ELF-1 (cell line): ENCODE measurements around the gene TOMM5.

Experiments
- DNase-seq: peaks from one replicate; pipeline ENCODE4 v3.0.0-alpha.2; 2016; ENCODE audit warnings: low read depth, low spot score

TOMM5 gene

GRCh38 chr9:37592108-37592951 is at the start of gene TOMM5:
TOMM5 (minus strand) TSS chr9:37592597; CDS start chr9:37592532, 65 bp downstream.
- peak; percentile 92 for DNase-seq

- no peak for DNase-seq
Measured at GRCh38 chr9:37641331-37641730, 48.9 kb upstream of the TOMM5 start.

- no peak for DNase-seq
Measured at GRCh38 chr9:37640246-37640645, 47.8 kb upstream of the TOMM5 start.

- no peak for DNase-seq
Measured at GRCh38 chr9:37639841-37640240, 47.4 kb upstream of the TOMM5 start.

- no peak for DNase-seq
Measured at GRCh38 chr9:37639109-37639762, 46.8 kb upstream of the TOMM5 start.

- DNase-seq, result no peak
Measured at GRCh38 chr9:37636511-37637448, 44.4 kb upstream of the TOMM5 start.

GRCh38 chr9:37635808-37636207 is 43.4 kb upstream of the TOMM5 start:
- no peak for DNase-seq

- DNase-seq, result no peak
Measured at GRCh38 chr9:37632479-37632878, 40.1 kb upstream of the TOMM5 start.

GRCh38 chr9:37626708-37627292 is 34.4 kb upstream of the TOMM5 start:
- no peak for DNase-seq

- DNase-seq, result no peak
Measured at GRCh38 chr9:37625758-37626147, 33.4 kb upstream of the TOMM5 start.

- no peak for DNase-seq
Measured at GRCh38 chr9:37625036-37625757, 32.8 kb upstream of the TOMM5 start.

- DNase-seq, result no peak
Measured at GRCh38 chr9:37624073-37624472, 31.7 kb upstream of the TOMM5 start.

GRCh38 chr9:37623267-37623666 is 30.9 kb upstream of the TOMM5 start:
- DNase-seq, result no peak

- no peak for DNase-seq
Measured at GRCh38 chr9:37622462-37622861, 30.1 kb upstream of the TOMM5 start.

- DNase-seq, result no peak
Measured at GRCh38 chr9:37621273-37622121, 29.1 kb upstream of the TOMM5 start.

- DNase-seq, result no peak
Measured at GRCh38 chr9:37620396-37620795, 28.0 kb upstream of the TOMM5 start.

GRCh38 chr9:37619806-37620205 is 27.4 kb upstream of the TOMM5 start:
- no peak for DNase-seq

GRCh38 chr9:37618817-37619216 is 26.4 kb upstream of the TOMM5 start:
- no peak for DNase-seq

- DNase-seq, result peak; percentile 28
Measured at GRCh38 chr9:37617832-37618231, 25.4 kb upstream of the TOMM5 start.

GRCh38 chr9:37617161-37617560 is 24.8 kb upstream of the TOMM5 start:
- no peak for DNase-seq
